HG03108 (cell line): ENCODE measurements around the gene HOXA11.

Source experiments
- ATAC-seq: cut with Tn5 transposase; IDR thresholded peaks from one replicate; pipeline ENCODE4 v1.9.1; 2021; ENCODE audit warnings: moderate library complexity; ENCODE audit not compliant: unreplicated experiment

HOXA11 gene

GRCh38 chr7:27185013-27185853, at the start of gene HOXA11:
Gene HOXA11 (minus strand): TSS chr7:27185232. CDS start chr7:27185144, 88 bp downstream.
- ATAC-seq = no peak

GRCh38 chr7:27229448-27229847, 44.4 kb upstream of the HOXA11 start:
- no peak for ATAC-seq

- ATAC-seq = no peak
Observed at GRCh38 chr7:27224983-27225934, 40.2 kb upstream of the HOXA11 start.

- no peak for ATAC-seq
Observed at GRCh38 chr7:27223941-27224575, 39.0 kb upstream of the HOXA11 start.

GRCh38 chr7:27221201-27221797, 36.3 kb upstream of the HOXA11 start:
- ATAC-seq = no peak

GRCh38 chr7:27220440-27220955, 35.5 kb upstream of the HOXA11 start:
- ATAC-seq = no peak

- no peak for ATAC-seq
Observed at GRCh38 chr7:27219821-27220220, 34.8 kb upstream of the HOXA11 start.

GRCh38 chr7:27217951-27218350, 32.9 kb upstream of the HOXA11 start:
- ATAC-seq = no peak

GRCh38 chr7:27215356-27215755, 30.3 kb upstream of the HOXA11 start:
- ATAC-seq = no peak

- ATAC-seq = no peak
Observed at GRCh38 chr7:27214239-27214950, 29.4 kb upstream of the HOXA11 start.

GRCh38 chr7:27213433-27214238, 28.6 kb upstream of the HOXA11 start:
- ATAC-seq = no peak

GRCh38 chr7:27212497-27213432, 27.7 kb upstream of the HOXA11 start:
- no peak for ATAC-seq

GRCh38 chr7:27211764-27212204, 26.8 kb upstream of the HOXA11 start:
- ATAC-seq = no peak

- ATAC-seq = no peak
Observed at GRCh38 chr7:27211084-27211446, 26.0 kb upstream of the HOXA11 start.

- no peak for ATAC-seq
Observed at GRCh38 chr7:27210441-27211083, 25.5 kb upstream of the HOXA11 start.

GRCh38 chr7:27209933-27210440, 25.0 kb upstream of the HOXA11 start:
- no peak for ATAC-seq

GRCh38 chr7:27208998-27209397, 24.0 kb upstream of the HOXA11 start:
- ATAC-seq = no peak
